NOMO-1 treated with DMSO at 0.1 percent for 48 hours (cell line): ENCODE results near the gene SYNDIG1.

ENCODE experiments used
- DNase-seq: peaks from one replicate; lab custom pipeline; 2025; ENCODE audit not compliant: unreplicated experiment; lab: John Stamatoyannopoulos, UW

SYNDIG1 gene

DNA sequence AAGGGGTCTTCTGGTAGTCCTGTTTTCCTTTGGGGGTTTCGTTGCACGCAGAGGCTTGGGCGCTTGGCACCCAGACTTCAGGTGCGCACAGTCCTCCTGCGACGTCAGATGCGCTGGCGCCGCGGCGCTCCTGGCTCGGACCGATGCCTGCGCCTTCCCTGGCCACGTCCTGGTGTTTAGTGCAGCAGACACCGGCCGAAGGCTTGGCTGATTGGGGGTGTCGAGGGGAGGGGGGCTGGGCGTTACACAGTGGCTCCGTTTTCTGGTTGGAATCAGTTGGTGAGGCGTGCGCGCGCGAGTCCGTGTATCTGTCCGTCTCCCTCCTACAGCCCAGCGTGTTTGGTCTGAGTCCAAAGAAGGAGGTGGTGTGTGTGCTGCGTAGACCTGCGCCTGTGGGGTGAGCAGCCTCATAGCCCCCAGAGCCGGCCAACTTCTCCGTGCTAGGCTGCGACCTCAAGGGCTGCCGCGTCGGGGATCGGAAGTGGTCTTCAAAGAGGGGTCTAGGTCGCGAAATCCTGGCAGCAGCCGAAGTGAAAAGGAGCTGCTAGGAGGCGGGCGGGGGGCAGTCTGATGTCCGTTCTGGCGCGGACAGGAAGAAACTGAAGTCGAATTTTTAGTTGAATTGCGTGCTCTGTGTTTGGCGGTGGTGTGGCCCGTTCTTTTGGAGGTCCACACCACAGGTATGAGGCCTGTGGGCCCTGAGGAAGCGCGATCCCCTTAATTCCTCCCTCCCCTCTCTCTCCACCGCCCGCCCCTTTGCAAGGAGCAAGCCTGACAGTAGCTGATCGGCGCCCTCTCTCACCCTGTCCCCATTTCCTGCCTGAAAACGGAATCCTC is 1.5 kb downstream of the SYNDIG1 start:
- DNase-seq: no peak

DNA sequence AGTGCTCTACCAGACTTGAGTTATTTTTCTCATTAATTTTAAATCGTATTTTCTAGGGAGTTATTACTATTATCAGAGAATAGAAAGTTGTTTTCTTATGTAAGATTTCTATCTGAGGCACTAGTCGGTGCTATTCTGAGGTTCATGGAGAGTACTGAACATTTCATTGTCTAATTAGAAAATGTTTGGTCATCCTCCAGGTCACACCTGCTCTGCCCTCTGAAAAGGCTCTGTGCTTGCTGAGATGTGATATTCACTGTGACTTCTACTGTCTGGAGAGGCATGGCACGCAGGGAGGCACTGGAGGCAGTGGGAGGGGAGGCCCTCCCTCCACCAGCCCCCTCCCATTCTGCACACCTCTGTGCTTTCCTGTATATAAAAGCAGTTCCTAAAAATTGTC is 3.0 kb downstream of the SYNDIG1 start:
- DNase-seq: no peak

DNA sequence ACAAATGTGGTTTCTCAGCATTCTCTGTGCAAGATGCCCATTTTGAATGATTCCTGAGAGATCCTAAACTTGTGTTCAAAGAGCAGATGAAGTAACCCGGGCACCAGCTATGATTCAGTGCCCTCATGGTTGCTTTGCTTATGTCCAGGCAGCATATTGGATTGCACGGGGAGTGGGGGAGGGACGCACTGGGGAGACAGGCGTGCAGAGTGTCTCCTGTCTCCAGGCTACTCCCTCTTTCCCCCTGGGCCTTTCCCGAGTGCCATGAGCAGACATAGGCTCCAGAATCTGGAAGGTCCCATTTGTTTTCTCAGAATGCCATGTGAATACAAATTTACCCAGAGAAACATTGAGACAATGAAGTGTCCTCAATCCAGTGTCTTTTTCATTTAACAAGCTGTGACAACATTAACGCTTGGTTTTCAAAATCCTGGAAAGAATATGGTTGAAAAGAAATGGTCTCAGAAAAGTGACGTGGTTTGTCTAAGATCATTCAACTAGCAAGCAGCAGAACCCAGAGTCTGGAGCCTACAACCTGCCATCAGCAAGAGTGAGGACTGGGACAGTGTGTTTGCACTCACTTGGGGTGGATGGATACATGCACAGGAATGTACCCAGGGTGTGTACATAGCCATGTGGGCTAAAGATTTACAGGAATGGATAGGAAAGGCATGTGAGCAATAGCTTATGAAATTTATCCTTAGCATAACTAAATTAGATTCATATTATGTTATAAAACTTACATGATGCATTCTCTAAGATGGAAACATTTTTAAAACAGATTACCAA is 4.2 kb downstream of the SYNDIG1 start:
- no peak for DNase-seq

DNA sequence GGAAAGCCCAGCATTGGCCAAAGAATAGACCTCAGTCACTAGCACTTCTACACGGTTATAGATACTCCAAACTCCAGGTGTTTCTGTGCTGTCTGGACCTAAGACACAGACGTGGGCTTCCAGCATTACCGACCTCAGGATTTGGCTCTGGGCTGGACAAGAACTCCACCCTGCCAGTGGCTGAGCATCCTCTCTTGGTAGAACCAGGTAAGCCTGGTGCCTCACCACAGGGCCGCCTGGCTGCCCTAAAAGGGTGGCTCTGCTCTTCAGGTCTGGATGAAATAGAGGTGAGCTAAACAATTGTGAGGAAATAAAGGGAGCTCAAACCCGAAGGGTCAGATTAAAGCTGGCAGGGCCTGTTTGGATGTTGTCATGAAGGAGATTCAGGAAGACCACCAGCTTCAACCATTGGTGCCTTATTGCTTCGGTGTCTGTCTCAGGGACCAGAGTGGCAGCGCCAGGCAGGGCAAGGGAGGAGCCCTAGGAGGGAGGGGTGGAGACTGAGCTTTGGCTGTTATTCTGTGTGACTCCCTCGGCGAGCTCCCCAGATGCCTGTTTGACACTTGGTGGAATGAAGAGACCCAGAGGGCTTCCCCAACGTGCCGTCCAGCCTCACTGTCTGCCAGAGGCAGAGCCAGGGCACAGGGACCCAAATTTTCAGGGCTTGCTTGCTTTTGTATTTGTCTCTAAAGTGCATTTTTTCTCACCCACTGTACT is 8.6 kb downstream of the SYNDIG1 start:
- no peak for DNase-seq

DNA sequence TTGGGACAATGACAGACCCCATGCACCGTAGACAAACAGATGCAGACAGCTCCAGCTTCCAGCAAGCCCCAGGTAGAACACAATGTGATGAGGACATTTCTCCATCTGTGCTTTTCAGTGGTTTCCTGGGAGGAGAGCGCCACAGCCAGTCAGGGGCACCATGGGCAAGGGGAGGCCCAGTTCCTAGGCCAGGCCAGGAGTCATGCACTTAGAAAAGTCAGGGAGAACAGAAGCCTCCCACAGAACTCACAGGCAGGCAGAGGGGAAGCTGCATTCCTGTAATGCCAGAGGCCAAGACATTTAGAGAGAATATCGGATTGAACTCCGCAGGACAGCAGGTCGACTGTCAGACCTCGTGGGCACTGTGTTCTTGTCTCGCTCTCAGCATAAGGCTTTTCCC is 9.2 kb downstream of the SYNDIG1 start:
- DNase-seq: no peak

DNA sequence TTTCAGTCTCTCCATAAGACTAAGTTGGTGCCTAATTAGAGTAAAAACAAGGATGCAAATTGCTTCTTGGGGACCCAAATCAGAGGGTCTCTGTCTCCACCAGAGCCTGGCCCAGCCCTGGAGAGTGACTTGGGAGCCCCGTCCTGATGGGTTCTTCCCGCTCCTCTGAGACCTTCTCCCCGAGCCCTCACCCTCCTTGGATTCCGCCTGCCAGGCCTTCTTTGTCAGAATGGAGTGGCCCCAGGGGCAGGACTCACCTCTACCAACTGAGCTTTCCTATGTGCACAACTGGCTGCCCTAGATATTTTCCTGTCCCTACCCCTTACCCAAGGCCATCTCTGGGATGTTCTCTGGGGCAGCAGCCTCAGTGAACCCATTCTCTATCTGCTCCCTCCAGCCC is 9.7 kb downstream of the SYNDIG1 start:
- no peak for DNase-seq

DNA sequence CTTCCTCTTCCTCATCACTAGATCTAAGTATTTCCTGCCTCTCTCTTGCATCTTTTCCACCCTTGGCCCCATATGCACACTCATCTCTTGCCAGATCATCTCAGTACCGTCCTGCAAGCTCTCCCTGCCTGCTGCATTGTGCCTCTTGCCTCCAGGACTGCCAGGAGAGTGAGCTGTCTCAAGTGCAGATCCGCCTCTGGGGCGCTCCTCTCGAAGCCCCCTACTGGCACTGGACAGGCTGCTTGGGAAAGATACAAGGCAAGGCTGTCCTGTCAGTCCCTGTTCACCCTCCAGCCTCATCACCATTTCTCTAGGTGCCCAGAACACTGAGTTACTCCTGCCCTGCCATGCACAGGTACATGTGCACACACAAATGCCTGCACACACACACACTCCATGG is 10.2 kb downstream of the SYNDIG1 start:
- no peak for DNase-seq

DNA sequence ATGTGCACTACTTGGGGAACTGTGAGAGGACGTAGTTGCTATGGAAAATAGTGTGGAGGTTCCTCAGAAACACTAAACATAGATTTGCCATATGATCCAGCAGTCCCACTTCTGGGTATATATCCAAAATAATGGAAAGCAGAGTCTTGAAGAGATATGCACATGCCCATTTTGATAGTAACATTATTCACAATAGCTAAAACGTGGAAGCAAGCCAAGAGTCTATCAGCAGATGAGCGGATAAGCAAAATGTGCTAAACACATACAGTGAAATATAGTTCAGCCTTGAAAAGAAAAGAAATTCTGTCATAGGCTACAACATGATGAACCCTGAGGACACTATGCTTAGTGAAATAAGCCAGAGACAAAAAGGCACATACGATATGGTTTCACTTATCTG is 11.1 kb downstream of the SYNDIG1 start:
- no peak for DNase-seq

DNA sequence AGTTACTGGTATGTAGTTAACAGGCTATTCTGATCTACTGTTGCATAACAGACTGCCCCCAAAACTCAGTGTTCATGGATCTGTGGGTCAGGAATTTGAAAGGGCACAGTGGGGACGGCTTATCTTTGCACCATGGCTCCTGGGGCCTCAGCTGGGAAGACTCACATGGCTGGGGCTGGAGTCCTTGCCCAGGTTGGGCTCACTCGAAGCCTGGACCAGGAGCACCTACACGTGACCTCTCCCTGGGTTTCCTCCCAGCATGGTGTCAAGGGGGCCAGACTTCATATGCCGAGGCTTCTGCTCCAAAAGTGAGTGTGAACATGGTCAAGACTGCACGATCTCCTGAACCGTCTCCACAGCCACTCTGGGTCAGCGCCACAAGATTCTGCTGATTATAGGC is 11.7 kb downstream of the SYNDIG1 start:
- DNase-seq: no peak

DNA sequence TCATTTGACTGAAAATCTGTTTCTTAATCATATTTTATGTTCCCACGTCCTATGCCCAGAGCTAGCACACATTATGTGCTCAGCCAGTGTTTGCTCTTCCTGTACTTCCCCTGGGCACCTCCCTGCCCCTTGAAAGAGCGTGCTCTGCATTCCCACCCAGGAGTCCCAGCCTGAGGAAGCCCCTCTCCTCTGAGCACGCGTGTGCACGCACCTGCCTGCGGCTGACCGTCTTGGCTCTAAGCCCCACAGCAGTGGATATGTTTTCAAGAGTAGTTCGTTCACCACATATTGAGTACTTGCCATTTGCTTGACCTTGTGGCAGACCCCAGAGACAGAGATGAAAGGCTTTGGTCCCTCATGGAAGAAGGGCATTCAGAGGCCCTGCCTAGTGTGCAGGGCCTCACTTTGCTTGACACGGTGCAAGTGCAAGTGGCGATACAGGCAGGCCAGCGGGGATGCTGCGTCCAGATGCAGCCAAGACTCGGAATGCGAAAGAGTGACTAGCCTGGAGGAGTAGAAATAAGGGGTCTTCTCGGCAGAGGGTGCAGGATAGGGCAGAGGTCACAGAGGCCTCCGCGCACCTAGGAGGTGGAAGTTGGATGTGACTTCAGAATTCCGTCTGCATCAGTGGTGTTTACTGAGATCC is 14.1 kb downstream of the SYNDIG1 start:
- no peak for DNase-seq

DNA sequence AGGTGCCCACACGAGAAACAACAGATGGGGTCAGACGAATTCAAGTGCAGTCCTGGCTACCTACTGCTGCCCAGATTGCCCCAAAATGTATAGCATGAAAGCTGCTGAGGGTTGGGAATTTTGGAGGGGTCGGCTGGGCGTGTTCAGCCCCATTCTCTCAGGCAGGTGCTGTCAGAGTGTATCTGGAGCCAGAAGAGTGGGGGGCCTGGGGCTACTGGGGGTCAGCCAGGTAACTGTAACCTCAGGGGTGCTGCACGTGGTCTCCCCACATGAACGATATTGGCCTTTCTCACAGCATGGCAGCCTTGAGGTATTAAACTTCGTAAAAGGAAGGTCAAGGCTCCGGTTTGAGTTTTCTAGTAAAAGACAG is 14.6 kb downstream of the SYNDIG1 start:
- no peak for DNase-seq

DNA sequence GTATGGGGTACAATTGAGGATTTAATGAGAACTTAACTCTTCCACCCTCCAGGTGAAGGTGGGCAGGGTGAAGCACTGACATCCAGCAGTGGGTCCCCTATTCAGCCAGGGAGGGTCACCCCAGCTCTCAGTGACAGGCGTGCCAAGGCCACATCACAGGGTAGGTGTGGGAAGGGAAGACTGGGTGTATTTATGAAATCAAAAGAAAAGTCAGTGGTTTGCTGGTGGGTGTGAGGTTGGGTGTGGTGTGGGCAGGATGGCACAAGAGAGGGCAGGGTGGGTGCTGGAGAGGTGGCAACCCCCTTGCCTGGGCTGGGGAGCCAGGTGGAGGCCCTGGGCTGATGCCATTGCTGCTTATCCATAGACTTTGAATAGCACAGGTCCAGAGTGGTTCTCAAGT is 16.6 kb downstream of the SYNDIG1 start:
- no peak for DNase-seq

DNA sequence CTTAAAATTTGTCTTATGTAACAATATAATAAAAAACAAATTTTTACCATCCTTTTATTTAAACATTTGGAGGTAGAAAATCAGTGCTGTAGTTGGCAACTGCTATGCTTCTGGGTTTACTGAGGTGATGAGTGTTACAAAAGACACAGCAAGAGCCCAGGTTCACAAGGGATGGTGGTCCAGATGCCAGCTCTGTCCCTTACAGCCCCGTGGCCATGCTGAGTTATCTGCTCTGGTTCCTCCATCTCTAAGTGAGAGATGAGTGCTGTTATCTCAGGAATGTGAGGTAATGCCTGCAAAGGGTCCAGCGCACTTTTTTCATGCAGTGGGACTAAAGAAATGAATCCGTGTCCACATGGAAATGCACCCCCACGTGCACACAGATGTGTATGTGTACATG is 17.8 kb downstream of the SYNDIG1 start:
- no peak for DNase-seq

DNA sequence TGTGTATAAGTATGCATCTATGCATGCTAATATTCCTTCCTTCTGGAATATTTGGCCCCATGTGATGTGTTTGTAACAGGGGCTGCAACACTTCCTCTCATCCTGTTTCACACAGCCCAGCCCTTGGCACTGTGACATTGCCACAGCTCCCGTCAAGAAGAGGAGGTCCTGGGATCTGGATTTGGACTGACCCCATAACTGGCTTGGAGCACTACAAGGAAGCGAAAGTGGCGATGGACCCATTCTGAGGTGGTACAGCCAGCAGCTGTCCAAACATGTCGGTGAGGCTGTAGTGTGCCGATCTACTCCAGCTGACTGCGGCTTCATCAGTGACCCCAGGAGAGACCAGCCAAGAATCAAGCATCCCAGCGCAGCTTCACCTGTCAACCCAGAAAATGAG is 18.2 kb downstream of the SYNDIG1 start:
- DNase-seq: no peak

DNA sequence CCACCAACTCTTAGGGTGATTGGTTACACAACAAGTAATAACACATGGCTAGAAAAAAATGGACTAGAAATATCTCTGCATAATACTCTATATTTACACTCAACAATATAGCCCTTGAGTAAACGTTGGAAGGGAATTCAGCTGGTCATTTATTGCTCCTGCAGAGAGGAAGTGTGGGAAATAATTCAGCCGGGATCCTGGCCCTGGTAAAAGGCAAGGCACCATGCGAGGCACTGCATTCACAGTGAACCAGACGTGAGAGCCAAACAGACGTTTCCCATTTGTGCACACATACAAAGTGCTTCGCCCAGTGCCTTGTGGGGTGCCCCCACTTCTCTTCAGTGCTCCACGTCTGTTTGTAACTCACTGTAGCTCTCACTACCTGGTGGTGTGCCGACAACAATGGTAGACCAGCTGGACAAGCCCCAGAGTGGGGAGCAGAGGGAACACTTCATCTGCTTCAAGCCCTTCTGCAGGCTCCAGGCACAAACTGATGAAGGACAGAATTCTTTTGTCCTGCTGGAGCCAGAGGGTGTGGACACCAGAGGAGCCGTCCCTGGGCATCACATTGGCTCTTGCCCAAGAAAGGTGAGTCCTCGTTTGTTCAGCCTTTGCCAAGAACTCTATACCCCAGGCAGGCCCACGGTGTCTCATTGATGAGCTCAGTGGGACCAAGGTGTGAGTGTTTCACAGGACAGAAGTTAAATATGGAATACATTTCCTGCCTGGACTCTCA is 18.8 kb downstream of the SYNDIG1 start:
- DNase-seq: no peak

DNA sequence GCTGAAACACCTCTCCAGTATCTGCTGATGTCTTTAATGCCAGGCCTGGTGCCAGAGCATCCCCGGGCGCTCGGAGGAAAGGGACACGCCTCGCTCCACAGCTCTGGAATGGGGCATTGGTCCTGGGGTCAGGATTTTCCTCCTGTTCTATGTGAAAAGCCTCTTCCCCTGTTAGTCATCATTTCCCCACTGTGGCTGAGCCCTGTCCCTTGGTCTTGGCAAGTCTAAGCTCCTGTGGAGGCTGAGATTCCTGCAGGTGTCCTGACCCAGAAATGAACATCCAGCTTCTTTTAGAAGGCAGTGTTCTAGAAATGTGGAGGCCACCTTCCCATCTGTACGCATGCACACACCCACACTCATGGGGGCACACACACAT is 19.4 kb downstream of the SYNDIG1 start:
- no peak for DNase-seq

DNA sequence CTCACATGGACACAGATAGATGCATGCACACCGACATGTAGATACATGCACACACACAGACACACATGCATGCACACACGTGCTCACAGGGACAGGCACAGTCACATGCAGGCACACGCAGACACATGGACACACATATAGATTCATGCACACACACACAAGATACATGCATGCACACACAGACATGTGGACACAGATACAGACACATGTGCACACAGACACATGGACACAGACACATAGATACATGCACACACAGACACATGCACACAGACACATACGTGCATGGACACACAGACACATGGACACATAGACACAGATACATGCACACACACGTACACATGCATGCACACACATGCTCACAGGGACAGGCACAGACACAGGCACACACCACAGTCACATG is 19.8 kb downstream of the SYNDIG1 start:
- DNase-seq: no peak

DNA sequence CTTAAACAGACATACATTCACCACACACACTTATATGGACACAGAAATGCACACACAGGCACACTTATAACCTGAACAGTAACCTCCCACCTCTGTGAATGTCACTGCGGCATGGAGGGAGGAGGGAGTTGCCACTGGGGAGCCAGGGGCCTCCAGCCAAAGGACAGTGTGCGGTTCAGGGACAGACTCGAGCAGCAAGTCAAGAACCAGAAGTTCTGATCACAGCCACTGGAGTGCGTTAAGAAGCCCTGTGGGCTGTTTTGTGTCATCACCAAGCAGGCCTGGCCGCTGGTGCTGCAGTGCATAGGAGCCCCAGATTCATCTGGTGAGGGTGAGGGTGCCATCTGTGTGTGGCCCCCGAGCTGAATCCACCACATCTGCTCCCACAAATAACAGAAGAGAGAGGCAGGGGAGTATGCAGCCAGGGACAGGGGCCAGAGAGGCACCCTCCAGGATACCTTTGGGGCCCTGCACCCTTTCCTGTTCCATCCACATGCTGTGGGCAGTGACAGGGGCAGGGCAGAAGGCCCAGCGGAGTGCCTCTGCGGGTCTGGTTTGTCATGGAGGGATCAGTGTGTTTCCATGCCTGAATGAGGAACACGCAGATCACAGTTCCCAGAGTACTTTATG is 20.3 kb downstream of the SYNDIG1 start:
- DNase-seq: no peak

DNA sequence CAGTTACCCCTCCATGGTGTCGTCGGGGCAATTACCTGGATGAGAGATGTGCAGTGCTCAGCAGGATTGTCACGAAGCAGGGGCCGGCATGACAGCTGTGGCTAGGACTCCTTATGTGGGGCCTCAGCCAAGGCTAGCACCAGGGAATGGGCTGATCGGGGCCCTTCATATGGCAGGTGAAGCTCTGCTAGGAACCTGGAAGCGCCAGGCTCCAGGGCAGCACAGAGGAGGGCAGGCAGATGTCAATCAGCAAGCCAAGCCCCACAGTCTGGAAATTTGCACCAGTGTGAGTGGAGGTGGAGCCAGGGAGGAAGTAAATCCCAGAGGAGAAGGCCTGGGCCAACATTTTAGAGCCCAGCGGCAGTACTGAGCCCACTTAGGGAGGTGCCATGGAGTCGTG is 21.2 kb downstream of the SYNDIG1 start:
- DNase-seq: no peak

DNA sequence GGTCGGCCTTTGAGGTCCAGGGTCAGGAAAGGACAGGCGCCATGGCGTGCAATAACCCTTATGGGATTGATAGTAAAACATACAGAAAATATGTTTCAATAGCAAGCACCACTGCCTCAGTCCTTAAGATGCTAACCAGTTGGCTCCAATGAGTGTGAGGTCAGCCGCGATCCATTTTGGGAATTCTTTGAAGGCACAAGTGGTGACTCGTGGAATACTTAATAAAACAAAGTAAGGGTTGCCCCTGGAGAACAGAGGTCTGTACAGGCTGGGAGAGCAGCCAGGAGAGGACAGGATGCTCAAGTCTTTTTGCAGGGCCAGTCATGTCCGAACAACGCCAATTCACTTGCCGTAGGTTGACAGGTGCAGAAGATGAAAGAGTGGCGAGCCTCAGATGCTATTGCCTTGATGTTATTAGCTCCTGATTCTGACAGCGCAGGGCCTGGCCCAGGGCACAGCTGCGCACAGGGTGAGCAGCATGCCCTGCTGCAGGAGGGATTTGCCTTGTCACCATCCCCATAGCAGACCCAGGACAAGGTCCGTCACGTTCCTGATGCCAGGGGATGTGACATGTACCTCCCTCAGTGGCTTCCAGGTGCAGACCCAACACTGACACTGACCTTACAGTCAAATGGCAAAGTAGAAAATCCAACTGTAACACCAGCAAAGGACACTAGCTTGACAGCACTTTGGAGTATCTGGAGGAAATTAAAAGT is 21.8 kb downstream of the SYNDIG1 start:
- DNase-seq: no peak
